ENCODE measurements around the gene PMVK.
"Not testable (repeated sequence)": the region's sequence is repeated elsewhere in the genome, so short reads cannot be mapped to it uniquely, and the experiment has no call there.

PMVK gene

GRCh38 chr1:154936555-154937084 lies at the start of gene PMVK:
Gene PMVK (minus strand): TSS chr1:154936719. CDS start chr1:154936685, 34 bp downstream.
- peak; percentile 98 for DNase-seq

GRCh38 chr1:154983776-154984466 lies 47.4 kb upstream of the PMVK start:
- DNase-seq: no peak

- DNase-seq: peak; percentile 100
Observed at GRCh38 chr1:154982897-154983648, 46.6 kb upstream of the PMVK start, which contains the start of gene FLAD1. Gene FLAD1 (plus strand): TSS chr1:154983344. CDS start chr1:154983695, 351 bp downstream.

GRCh38 chr1:154982341-154982740 lies 45.8 kb upstream of the PMVK start:
- no peak for DNase-seq

GRCh38 chr1:154978360-154978759 lies 41.8 kb upstream of the PMVK start:
- no peak for DNase-seq

GRCh38 chr1:154977762-154978161 lies 41.2 kb upstream of the PMVK start:
- DNase-seq: not testable (repeated sequence)

GRCh38 chr1:154975409-154976059 lies 39.0 kb upstream of the PMVK start:
- DNase-seq: no peak

GRCh38 chr1:154974808-154975408 lies 38.4 kb upstream of the PMVK start:
- DNase-seq: peak; percentile 97

- DNase-seq: peak; percentile 100
Observed at GRCh38 chr1:154974102-154974807, 37.7 kb upstream of the PMVK start, which contains the start of gene CKS1B. Gene CKS1B (plus strand): TSS chr1:154974681. CDS start chr1:154974746, 65 bp downstream.

GRCh38 chr1:154973344-154974101 lies 37.0 kb upstream of the PMVK start:
- DNase-seq: peak; percentile 93

GRCh38 chr1:154972517-154973343 lies 36.2 kb upstream of the PMVK start:
- DNase-seq: peak; percentile 34

GRCh38 chr1:154972213-154972516 lies 35.6 kb upstream of the PMVK start:
- DNase-seq: no peak

GRCh38 chr1:154971341-154971998 lies 35.0 kb upstream of the PMVK start:
- DNase-seq: no peak

- no peak for DNase-seq
Observed at GRCh38 chr1:154970631-154971340, 34.3 kb upstream of the PMVK start, which contains the start of gene SHC1. Gene SHC1 (minus strand): TSS chr1:154970747. CDS start chr1:154970526, 221 bp downstream.

- DNase-seq: no peak
Observed at GRCh38 chr1:154969860-154970452, 33.4 kb upstream of the PMVK start.

- DNase-seq: no peak
Observed at GRCh38 chr1:154969246-154969645, 32.7 kb upstream of the PMVK start.

- no peak for DNase-seq
Observed at GRCh38 chr1:154968731-154969130, 32.2 kb upstream of the PMVK start.

GRCh38 chr1:154967331-154967950 lies 30.9 kb upstream of the PMVK start:
- no peak for DNase-seq

Data from DMS153 (cell line).